ENCODE results near the gene SLC2A5.

SLC2A5 gene

DNA sequence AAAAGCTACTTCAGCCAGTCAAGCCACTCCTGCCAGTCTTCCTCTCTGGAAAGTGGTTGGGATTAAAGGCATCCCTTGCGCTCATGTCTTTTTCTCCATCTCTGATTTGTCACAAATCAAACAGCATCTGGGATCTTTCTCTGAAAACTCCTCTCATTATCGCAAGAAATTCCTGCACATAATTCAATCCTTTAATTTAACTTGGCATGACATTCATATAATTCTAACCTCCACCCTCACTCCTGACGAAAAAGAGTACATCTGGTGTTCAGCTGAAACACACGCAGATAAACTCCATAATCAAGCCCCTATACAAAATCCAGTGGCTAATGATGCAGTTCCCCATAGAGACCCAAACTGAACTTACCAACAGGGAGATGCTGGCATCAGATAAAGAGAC is 19.4 kb upstream of the SLC2A5 start:
- H3K27ac ChIP-seq (ENCODE audit: low read depth, low read length): no peak overlapping the region
- peaks cover 3% of the 10 kb centered on the region; the same call in 1 of the 2 replicates for H3K9me3 ChIP-seq (ENCODE audit: insufficient read depth, low read length)
- no peak overlapping the region for H3K4me2 ChIP-seq (ENCODE audit: low read depth, low read length, poor library complexity, severe bottlenecking)
- H3F3A ChIP-seq (ENCODE audit: insufficient read depth): no peaks in the 10 kb centered on the region
- H3K4me3 ChIP-seq (ENCODE audit: insufficient read depth, low read length, poor library complexity, severe bottlenecking): no peak overlapping the region
- H3K36me3 ChIP-seq (ENCODE audit: low read length): no peaks in the 10 kb centered on the region
- H3K9me2 ChIP-seq (replicated peaks; ENCODE audit: insufficient read depth, low read length): no peaks in the 10 kb centered on the region
- H3K79me2 ChIP-seq (ENCODE audit: insufficient read depth, low read length): no peaks in the 10 kb centered on the region
- no peak overlapping the region for H3K9ac ChIP-seq (ENCODE audit: low read length)
- no peak for TF ChIP-seq EZH2phosphoT487 (conservative IDR thresholded peaks at IDR 0.05; ENCODE audit: low read length)
- TF ChIP-seq, protein P1, sequence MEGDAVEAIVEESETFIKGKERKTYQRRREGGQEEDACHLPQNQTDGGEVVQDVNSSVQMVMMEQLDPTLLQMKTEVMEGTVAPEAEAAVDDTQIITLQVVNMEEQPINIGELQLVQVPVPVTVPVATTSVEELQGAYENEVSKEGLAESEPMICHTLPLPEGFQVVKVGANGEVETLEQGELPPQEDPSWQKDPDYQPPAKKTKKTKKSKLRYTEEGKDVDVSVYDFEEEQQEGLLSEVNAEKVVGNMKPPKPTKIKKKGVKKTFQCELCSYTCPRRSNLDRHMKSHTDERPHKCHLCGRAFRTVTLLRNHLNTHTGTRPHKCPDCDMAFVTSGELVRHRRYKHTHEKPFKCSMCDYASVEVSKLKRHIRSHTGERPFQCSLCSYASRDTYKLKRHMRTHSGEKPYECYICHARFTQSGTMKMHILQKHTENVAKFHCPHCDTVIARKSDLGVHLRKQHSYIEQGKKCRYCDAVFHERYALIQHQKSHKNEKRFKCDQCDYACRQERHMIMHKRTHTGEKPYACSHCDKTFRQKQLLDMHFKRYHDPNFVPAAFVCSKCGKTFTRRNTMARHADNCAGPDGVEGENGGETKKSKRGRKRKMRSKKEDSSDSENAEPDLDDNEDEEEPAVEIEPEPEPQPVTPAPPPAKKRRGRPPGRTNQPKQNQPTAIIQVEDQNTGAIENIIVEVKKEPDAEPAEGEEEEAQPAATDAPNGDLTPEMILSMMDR (IDR thresholded peaks at IDR 0.05; ENCODE audit: insufficient read depth, low read length, poor library complexity, severe bottlenecking): no peak
- no peak overlapping the region for H2AFZ ChIP-seq (ENCODE audit: low read depth, low read length, severe bottlenecking)
- H3K27me3 ChIP-seq (ENCODE audit: low read length): no peaks in the 10 kb centered on the region
- no peaks in the 10 kb centered on the region for H4K20me1 ChIP-seq (ENCODE audit: low read depth, low read length)

DNA sequence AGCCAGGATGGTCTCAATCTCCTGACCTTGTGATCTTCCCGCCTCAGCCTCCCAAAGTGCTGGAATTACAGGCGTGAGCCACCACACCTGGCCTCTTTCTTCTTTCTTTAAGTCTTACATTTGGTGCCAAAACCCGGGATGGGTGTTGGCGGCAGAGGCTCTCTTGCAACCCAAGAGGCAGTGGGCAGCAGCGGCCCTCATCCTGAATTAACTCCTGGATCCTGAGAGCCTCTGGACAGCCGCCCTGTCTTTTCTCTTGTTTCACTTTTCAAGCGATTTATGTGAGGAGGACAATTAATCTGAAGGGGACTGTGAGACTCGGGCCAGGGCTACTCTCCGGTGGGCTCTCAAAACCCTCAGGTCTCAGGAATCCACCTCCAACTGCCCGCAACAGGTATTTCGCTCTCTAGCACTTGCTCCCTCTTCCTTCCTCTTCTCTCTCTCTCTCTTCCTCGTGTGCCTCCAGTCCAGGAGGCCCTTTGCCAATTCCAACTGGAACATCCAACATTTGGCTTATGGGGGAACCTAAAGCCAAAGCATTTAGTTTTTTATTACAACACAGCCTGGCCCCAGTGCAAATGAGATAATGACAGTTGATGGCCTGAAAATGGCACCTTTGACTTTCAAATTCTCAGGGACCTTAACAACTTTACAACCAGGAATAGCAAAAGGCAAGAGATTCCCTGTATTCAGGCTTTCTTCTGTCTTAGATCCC is 18.1 kb upstream of the SLC2A5 start:
- Histone ChIP-seq H3K9me2 (replicated peaks; ENCODE audit: insufficient read depth, low read length) (no peaks in the 10 kb centered on the region), H3K27ac (ENCODE audit: low read depth, low read length) (no peak overlapping the region), H3K36me3 (ENCODE audit: low read length) (no peaks in the 10 kb centered on the region), H4K20me1 (ENCODE audit: low read depth, low read length) (no peaks in the 10 kb centered on the region), H3K4me2 (ENCODE audit: low read depth, low read length, poor library complexity, severe bottlenecking) (no peak overlapping the region), H3K27me3 (ENCODE audit: low read length) (no peaks in the 10 kb centered on the region), H2AFZ (ENCODE audit: low read depth, low read length, severe bottlenecking) (no peak overlapping the region), H3K9me3 (ENCODE audit: insufficient read depth, low read length) (peaks cover 3% of the 10 kb centered on the region; the same call in 1 of the 2 replicates), H3F3A (ENCODE audit: insufficient read depth) (no peaks in the 10 kb centered on the region), H3K9ac (ENCODE audit: low read length) (no peak overlapping the region), H3K79me2 (ENCODE audit: insufficient read depth, low read length) (no peaks in the 10 kb centered on the region), H3K4me3 (ENCODE audit: insufficient read depth, low read length, poor library complexity, severe bottlenecking) (no peak overlapping the region)
- TF ChIP-seq, protein P1 (IDR thresholded peaks at IDR 0.05; ENCODE audit: insufficient read depth, low read length, poor library complexity, severe bottlenecking): no peak
- no peak for TF ChIP-seq EZH2phosphoT487 (conservative IDR thresholded peaks at IDR 0.05; ENCODE audit: low read length)

DNA sequence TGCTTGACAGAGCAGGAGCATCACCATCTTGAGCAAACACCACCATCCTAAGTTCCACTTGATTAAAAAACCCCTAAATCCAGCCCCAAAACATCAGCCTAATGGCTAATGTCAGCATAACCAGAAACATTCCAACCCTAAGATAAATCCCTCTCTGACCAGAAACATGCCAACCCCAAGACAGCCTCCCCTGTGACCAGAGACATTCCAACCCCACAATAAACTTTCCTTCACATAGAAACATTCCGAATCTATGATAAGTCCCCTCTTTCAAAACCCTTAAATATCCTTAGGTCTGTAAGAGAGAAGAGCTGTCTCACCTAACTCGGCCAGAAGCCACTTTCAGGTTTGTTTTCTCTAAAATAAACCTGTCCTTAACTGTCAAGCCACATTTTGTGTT is 17.4 kb upstream of the SLC2A5 start:
- H3K9me3 ChIP-seq (ENCODE audit: insufficient read depth, low read length): peaks cover 3% of the 10 kb centered on the region; the same call in 1 of the 2 replicates
- no peak overlapping the region for H3K27ac ChIP-seq (ENCODE audit: low read depth, low read length)
- no peaks in the 10 kb centered on the region for H3K79me2 ChIP-seq (ENCODE audit: insufficient read depth, low read length)
- H4K20me1 ChIP-seq (ENCODE audit: low read depth, low read length): no peaks in the 10 kb centered on the region
- TF ChIP-seq EZH2phosphoT487 (conservative IDR thresholded peaks at IDR 0.05; ENCODE audit: low read length): no peak
- TF ChIP-seq, protein P1 (IDR thresholded peaks at IDR 0.05; ENCODE audit: insufficient read depth, low read length, poor library complexity, severe bottlenecking): no peak
- no peak overlapping the region for H3K4me2 ChIP-seq (ENCODE audit: low read depth, low read length, poor library complexity, severe bottlenecking)
- H2AFZ ChIP-seq (ENCODE audit: low read depth, low read length, severe bottlenecking): no peak overlapping the region
- H3K4me3 ChIP-seq (ENCODE audit: insufficient read depth, low read length, poor library complexity, severe bottlenecking): no peak overlapping the region
- H3K27me3 ChIP-seq (ENCODE audit: low read length): no peaks in the 10 kb centered on the region
- H3F3A ChIP-seq (ENCODE audit: insufficient read depth): no peaks in the 10 kb centered on the region
- no peaks in the 10 kb centered on the region for H3K9me2 ChIP-seq (replicated peaks; ENCODE audit: insufficient read depth, low read length)
- no peak overlapping the region for H3K9ac ChIP-seq (ENCODE audit: low read length)
- H3K36me3 ChIP-seq (ENCODE audit: low read length): no peaks in the 10 kb centered on the region
